CD14-positive monocyte (primary cell): Measurements from ENCODE around the gene RNASEL. TPM values are rescaled to one million over a fixed set of nuclear protein-coding genes. Genes with fewer than 3 reads are reported as not detected.

Experiments
- DNase-seq, 3 donors: peaks; one replicate each; pipeline ENCODE4 v3.0.0-alpha.2; 2011 to 2022
- H2AFZ ChIP-seq: 2 replicates; pipeline ENCODE4 v1.6.0; 2012; ENCODE audit warnings: mild to moderate bottlenecking, low read depth, low read length, inconsistent platforms; ENCODE audit not compliant: insufficient read depth, poor library complexity, severe bottlenecking
- H3K27ac ChIP-seq, 2 donors: 1 replicate in 1 of 2; 2 replicates in 1 of 2; pipeline ENCODE4 v1.5.1; 2012 to 2013; ENCODE audit warnings: low read length in 2 of 2, control low read depth in 1 of 2, inconsistent platforms in 1 of 2, low read depth in 1 of 2, mild to moderate bottlenecking in 1 of 2
- H3K27me3 ChIP-seq, 2 donors: one replicate each; pipeline versions ENCODE4 v1.6.0 to v1.6.1; 2011 to 2013; ENCODE audit warnings: low read length in 2 of 2; ENCODE audit not compliant: control insufficient read depth in 2 of 2, insufficient read depth in 2 of 2
- H3K36me3 ChIP-seq, 2 donors: replicated peaks in 1 of 2; 1 replicate in 1 of 2; 2 replicates in 1 of 2; pipeline versions ENCODE4 v1.5.1 to v1.6.1; 2012 to 2013; ENCODE audit warnings: low read length in 2 of 2, control low read depth in 1 of 2, inconsistent platforms in 1 of 2, mild to moderate bottlenecking in 1 of 2; ENCODE audit not compliant: insufficient read depth in 2 of 2, control insufficient read depth in 1 of 2
- H3K4me1 ChIP-seq, 2 donors: 1 replicate in 1 of 2; 2 replicates in 1 of 2; pipeline versions ENCODE4 v1.5.1 to v1.6.1; 2012 to 2013; ENCODE audit warnings: low read length in 2 of 2, control low read depth in 1 of 2, inconsistent platforms in 1 of 2, mild to moderate bottlenecking in 1 of 2, moderate library complexity in 1 of 2; ENCODE audit not compliant: insufficient read depth in 2 of 2, control insufficient read depth in 1 of 2
- H3K4me2 ChIP-seq: replicated peaks from 2 replicates; pipeline ENCODE3; 2012; ENCODE audit warnings: low read length, moderate library complexity, mild to moderate bottlenecking; ENCODE audit not compliant: poor library complexity, severe bottlenecking; ENCODE audit errors: extremely low read depth
- H3K4me3 ChIP-seq, 3 experiments: fragments of 200-600 bp in 1 of 3; sonication (generic) in 1 of 3; replicated peaks in 1 of 3; 1 replicate in 2 of 3; 2 replicates in 1 of 3; pipeline ENCODE4 v1.5.1; 2011 to 2013; ENCODE audit warnings: low read length in 3 of 3, mild to moderate bottlenecking in 3 of 3, control low read depth in 2 of 3, low read depth in 2 of 3, inconsistent platforms in 1 of 3, moderate library complexity in 1 of 3
- H3K79me2 ChIP-seq: 2 replicates; pipeline ENCODE4 v1.6.0; 2012; ENCODE audit warnings: mild to moderate bottlenecking, control low read depth, inconsistent platforms, low read length, moderate library complexity; ENCODE audit not compliant: insufficient read depth
- H3K9ac ChIP-seq: 2 replicates; pipeline ENCODE4 v1.6.0; 2017; ENCODE audit warnings: low read length, mild to moderate bottlenecking; ENCODE audit not compliant: insufficient read depth, poor library complexity, severe bottlenecking
- H3K9me3 ChIP-seq, 2 donors: replicated peaks in 1 of 2; 1 replicate in 1 of 2; 2 replicates in 1 of 2; pipeline versions ENCODE4 v1.5.1 to v1.6.1; 2012 to 2013; ENCODE audit warnings: low read length in 2 of 2, control low read depth in 1 of 2; ENCODE audit not compliant: control insufficient read depth in 1 of 2, insufficient read depth in 1 of 2
- H4K20me1 ChIP-seq: 2 replicates; pipeline ENCODE4 v1.6.0; 2012; ENCODE audit warnings: mild to moderate bottlenecking, low read length, control low read depth, moderate library complexity; ENCODE audit not compliant: insufficient read depth
- H3K27ac Mint-ChIP-seq, 7 donors: one replicate each; pipeline ENCODE4 v1.8.0; 2020; ENCODE audit warnings: mild to moderate bottlenecking in 7 of 7, mixed read lengths in 7 of 7, moderate library complexity in 6 of 7, inconsistent platforms in 2 of 7
- H3K27me3 Mint-ChIP-seq, 3 donors: one replicate each; pipeline ENCODE4 v1.8.0; 2021 to 2022; ENCODE audit warnings: low read depth in 3 of 3, mild to moderate bottlenecking in 3 of 3, mixed read lengths in 3 of 3, moderate library complexity in 3 of 3, inconsistent platforms in 1 of 3
- H3K36me3 Mint-ChIP-seq, 2 donors: one replicate each; pipeline ENCODE4 v1.8.0; 2020; ENCODE audit warnings: mixed read lengths in 2 of 2, inconsistent platforms in 1 of 2, mild to moderate bottlenecking in 1 of 2
- H3K4me1 Mint-ChIP-seq: one replicate; pipeline ENCODE4 v1.8.0; 2020; ENCODE audit warnings: mild to moderate bottlenecking, mixed read lengths
- H3K4me3 Mint-ChIP-seq, 2 donors: one replicate each; pipeline ENCODE4 v1.8.0; 2020; ENCODE audit warnings: mild to moderate bottlenecking in 2 of 2, mixed read lengths in 2 of 2, moderate library complexity in 1 of 2
- H3K9me3 Mint-ChIP-seq, 7 donors: one replicate each; pipeline ENCODE4 v1.8.0; 2020 to 2022; ENCODE audit warnings: mixed read lengths in 7 of 7, mild to moderate bottlenecking in 6 of 7, moderate library complexity in 6 of 7, inconsistent platforms in 2 of 7
- WGBS: methylation state at CpG from one replicate; pipeline ENCODE4 v1.1.5; 2013; ENCODE audit warnings: missing lambda C conversion rate; ENCODE audit not compliant: insufficient coverage; 5-methylcytosine and 5-hydroxymethylcytosine counted together
- intact Hi-C, 2 donors: fragments of 100-400 bp; cut with micrococcal nuclease; formaldehyde crosslinking; loops; one replicate each; pipeline versions ENCODE4 v1.15.0 to v1.15.1; 2023
- polyA plus RNA-seq, 3 donors: library from polyadenylated mRNA; depleted of rRNA in 1 of 3; unstranded in 2 of 3; stranded (reverse) in 1 of 3; fragments of 300-500 nt in 2 of 3; fragments of >200 nt in 1 of 3; fragmentation: Illumina TruSeq in 2 of 3; gene quantifications; 1 replicate in 2 of 3; 2 replicates in 1 of 3; pipeline ENCODE4 v1.2.3, GENCODE V29; 2012 to 2021
- small RNA-seq: library from RNA; depleted of rRNA; stranded (forward); fragments of <200 nt; gene quantifications from one replicate; pipeline ENCODE3, GENCODE V24; 2012; ENCODE audit warnings: low read depth; ENCODE audit not compliant: insufficient read length
- TF ChIP-seq, protein P1 (sequence below): fragments of 200-600 bp; IDR thresholded peaks from one replicate; pipeline ENCODE4 v1.8.0; 2022; ENCODE audit warnings: antibody characterized with exemption, mild to moderate bottlenecking

The RNASEL gene
- polyA plus RNA-seq, 3 donors = 6.9 to 12.3 (median 7.9) TPM

DNA sequence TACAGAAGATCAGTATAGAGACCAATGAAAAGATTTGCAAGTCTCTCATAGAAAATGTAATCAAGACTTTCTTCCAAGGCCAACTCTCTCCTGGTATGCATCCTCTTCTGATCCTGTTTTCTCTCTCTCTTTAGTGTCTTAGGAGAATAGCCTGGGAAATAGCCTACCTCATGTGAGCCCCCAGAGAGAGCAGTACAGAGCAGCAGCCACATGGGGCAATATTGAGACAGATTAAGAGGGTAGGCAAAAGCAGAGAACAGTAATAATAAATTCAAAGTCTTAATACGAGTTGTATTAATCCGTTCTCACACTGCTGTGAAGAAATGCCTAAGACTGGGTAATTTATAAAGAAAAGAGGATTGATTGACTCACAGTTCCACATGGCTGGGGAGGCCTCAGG is 61.4 kb downstream of the RNASEL start:
- H2AFZ ChIP-seq = no peak overlapping the region
- Mint-ChIP-seq H3K9me3 (peaks cover 17 to 32% (median 25%) of the 10 kb centered on the region in 7 donors), H3K4me1 (no peaks in the 10 kb centered on the region), H3K36me3 (no peaks in the 10 kb centered on the region), H3K4me3 (no peak overlapping the region), H3K27ac (no peak overlapping the region), H3K27me3 (peaks cover 0 to 2% (median 0%) of the 10 kb centered on the region in 3 donors)
- TF ChIP-seq, protein P1, sequence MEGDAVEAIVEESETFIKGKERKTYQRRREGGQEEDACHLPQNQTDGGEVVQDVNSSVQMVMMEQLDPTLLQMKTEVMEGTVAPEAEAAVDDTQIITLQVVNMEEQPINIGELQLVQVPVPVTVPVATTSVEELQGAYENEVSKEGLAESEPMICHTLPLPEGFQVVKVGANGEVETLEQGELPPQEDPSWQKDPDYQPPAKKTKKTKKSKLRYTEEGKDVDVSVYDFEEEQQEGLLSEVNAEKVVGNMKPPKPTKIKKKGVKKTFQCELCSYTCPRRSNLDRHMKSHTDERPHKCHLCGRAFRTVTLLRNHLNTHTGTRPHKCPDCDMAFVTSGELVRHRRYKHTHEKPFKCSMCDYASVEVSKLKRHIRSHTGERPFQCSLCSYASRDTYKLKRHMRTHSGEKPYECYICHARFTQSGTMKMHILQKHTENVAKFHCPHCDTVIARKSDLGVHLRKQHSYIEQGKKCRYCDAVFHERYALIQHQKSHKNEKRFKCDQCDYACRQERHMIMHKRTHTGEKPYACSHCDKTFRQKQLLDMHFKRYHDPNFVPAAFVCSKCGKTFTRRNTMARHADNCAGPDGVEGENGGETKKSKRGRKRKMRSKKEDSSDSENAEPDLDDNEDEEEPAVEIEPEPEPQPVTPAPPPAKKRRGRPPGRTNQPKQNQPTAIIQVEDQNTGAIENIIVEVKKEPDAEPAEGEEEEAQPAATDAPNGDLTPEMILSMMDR = no peak
- intact Hi-C loops = no loop called here
- peaks cover 11 to 14% of the 10 kb centered on the region in 2 donors for H3K9me3 ChIP-seq
- H3K4me1 ChIP-seq = no peaks in the 10 kb centered on the region
- no peak for DNase-seq
- no peak overlapping the region for H3K9ac ChIP-seq
- no peaks in the 10 kb centered on the region for H4K20me1 ChIP-seq
- H3K4me3 ChIP-seq = no peak overlapping the region
- WGBS = 100% methylated on average over 2 of the region's 2 CpGs
- H3K27ac ChIP-seq = no peak overlapping the region
- no peak overlapping the region for H3K4me2 ChIP-seq
- H3K36me3 ChIP-seq = no peaks in the 10 kb centered on the region
- H3K79me2 ChIP-seq = no peaks in the 10 kb centered on the region
- no peaks in the 10 kb centered on the region for H3K27me3 ChIP-seq

DNA sequence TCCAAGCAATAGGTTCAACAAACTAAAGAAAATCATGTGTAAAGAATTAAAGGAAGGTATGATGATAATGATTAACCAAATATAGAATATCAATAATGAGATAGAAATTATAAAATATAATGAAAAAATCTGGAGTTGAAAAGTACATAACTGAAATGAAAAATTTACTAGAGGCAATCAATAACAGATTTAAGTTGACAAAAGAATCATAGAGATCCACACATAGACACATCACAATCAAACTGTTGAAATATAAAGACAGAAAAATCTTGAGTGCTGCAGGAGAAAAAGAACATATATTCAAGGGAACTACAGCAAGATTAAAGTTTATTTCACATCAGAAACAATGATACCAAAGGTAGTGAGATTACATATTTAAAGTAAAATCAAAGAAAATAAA is 63.7 kb downstream of the RNASEL start:
- H3K4me1 ChIP-seq = no peaks in the 10 kb centered on the region
- no peaks in the 10 kb centered on the region for H4K20me1 ChIP-seq
- H3K36me3 Mint-ChIP-seq = no peaks in the 10 kb centered on the region
- no peak overlapping the region for H3K4me3 Mint-ChIP-seq
- H3K9me3 Mint-ChIP-seq = peaks cover 17 to 32% (median 25%) of the 10 kb centered on the region in 7 donors
- H3K9ac ChIP-seq = no peak overlapping the region
- no peak overlapping the region for H3K27ac Mint-ChIP-seq
- no peak overlapping the region for H3K27ac ChIP-seq
- H3K4me3 ChIP-seq = no peak overlapping the region
- no peak for DNase-seq
- H2AFZ ChIP-seq = no peak overlapping the region
- no peak overlapping the region for H3K4me2 ChIP-seq
- H3K27me3 ChIP-seq = no peaks in the 10 kb centered on the region
- TF ChIP-seq, protein P1 = no peak
- H3K4me1 Mint-ChIP-seq = no peaks in the 10 kb centered on the region
- H3K27me3 Mint-ChIP-seq = peaks cover 0 to 2% (median 0%) of the 10 kb centered on the region in 3 donors
- H3K9me3 ChIP-seq = peaks cover 11 to 14% of the 10 kb centered on the region in 2 donors
- no peaks in the 10 kb centered on the region for H3K79me2 ChIP-seq
- intact Hi-C loops = no loop called here
- H3K36me3 ChIP-seq = no peaks in the 10 kb centered on the region

Small RNA genes lying within 50 kb of the gene (small RNA-seq; reads per million reads assigned to genes)
- not detected for gene RF00017

Other genes starting within 250 kb of the RNASEL start
- gene GLUL, start 197.5 kb downstream of the RNASEL start, polyA plus RNA-seq = 1,000 to 10,000 TPM in 1 of 3 donors, 100 to 1,000 TPM in 2; 506 to 1,423 (median 523) TPM
- under 1 TPM in 1 of 3 donors, not detected in 2; 0.07 TPM for gene TEDDM1, start 188.6 kb downstream of the RNASEL start, polyA plus RNA-seq
- not detected for gene RGSL1, start 139.1 kb downstream of the RNASEL start, polyA plus RNA-seq
- under 1 TPM in 2 of 3 donors, not detected in 1; 0.07 to 0.44 TPM for gene RGS16, start 15.1 kb upstream of the RNASEL start, polyA plus RNA-seq
- gene RGS8, start 95.3 kb upstream of the RNASEL start, polyA plus RNA-seq = not detected
- 100 to 1,000 TPM in 2 of 3 donors, 10 to 100 TPM in 1; 56.6 to 127 (median 127) TPM for gene NPL, start 200.5 kb upstream of the RNASEL start, polyA plus RNA-seq